ENCODE measurements around the gene LEMD2. TPM values are rescaled to one million over a fixed set of nuclear protein-coding genes. Genes with fewer than 3 reads are reported as not detected.

The LEMD2 gene
- total and polyA plus RNA-seq, 2 donors (not counting 3 experiments of a cell fraction or from before 2014, with no cell fraction given) = 61.1 to 81.8 TPM

DNA sequence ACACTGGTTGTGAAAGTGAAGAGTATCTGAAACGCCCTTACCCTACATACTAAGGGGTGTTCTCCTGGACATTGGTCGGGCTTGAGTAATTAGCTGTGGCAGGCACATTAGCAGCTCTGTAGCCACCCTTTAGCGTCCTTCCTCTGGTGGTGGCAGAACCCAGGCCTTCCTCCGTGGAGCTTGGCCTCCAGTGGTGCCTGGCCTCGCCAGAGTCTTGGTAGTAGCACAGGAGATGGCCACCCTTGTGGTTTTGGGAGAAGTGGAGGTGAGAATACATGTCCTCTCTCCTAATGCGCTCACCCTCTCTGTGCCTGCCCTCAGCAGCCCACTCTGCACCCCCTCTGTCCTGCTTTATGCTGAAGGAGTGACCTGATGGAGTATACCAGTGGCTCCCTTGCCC is 59.9 kb downstream of the LEMD2 start:
- POLR2A ChIA-PET = no interaction called here
- no TSS peak for BruUV-seq (replicated peaks)

More for the DNA sequence above, 59.9 kb downstream of the LEMD2 start:
- H3K4me1 ChIP-seq (ENCODE audit: control insufficient read depth, extremely low read depth, insufficient read depth, low read length) = no peaks in the 10 kb centered on the region
- H3K27ac ChIP-seq (ENCODE audit: insufficient read depth, low read depth, low read length) = no peak overlapping the region
- DNase-seq (ENCODE audit: low read depth, low spot score) (no peak), FAIRE-seq (no peak)
- TF ChIP-seq JUN (IDR thresholded peaks at IDR 0.05; ENCODE audit: borderline replicate concordance, insufficient read depth, insufficient read length, low read depth) = no peak
- TF ChIP-seq, protein P1, sequence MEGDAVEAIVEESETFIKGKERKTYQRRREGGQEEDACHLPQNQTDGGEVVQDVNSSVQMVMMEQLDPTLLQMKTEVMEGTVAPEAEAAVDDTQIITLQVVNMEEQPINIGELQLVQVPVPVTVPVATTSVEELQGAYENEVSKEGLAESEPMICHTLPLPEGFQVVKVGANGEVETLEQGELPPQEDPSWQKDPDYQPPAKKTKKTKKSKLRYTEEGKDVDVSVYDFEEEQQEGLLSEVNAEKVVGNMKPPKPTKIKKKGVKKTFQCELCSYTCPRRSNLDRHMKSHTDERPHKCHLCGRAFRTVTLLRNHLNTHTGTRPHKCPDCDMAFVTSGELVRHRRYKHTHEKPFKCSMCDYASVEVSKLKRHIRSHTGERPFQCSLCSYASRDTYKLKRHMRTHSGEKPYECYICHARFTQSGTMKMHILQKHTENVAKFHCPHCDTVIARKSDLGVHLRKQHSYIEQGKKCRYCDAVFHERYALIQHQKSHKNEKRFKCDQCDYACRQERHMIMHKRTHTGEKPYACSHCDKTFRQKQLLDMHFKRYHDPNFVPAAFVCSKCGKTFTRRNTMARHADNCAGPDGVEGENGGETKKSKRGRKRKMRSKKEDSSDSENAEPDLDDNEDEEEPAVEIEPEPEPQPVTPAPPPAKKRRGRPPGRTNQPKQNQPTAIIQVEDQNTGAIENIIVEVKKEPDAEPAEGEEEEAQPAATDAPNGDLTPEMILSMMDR (IDR thresholded peaks at IDR 0.05; ENCODE audit: extremely low read depth in 1 of 2, insufficient read depth in 1 of 2, low read depth in 1 of 2, low read length in 2 of 2) = no peak
- no peak for TF ChIP-seq POLR2AphosphoS5 (IDR thresholded peaks at IDR 0.05; ENCODE audit: insufficient read depth, low read depth, low read length)
- no peak for TF ChIP-seq EZH2 (IDR thresholded peaks at IDR 0.05; ENCODE audit: borderline replicate concordance, low read depth, low read length, severe bottlenecking)
- TF ChIP-seq, protein P2, sequence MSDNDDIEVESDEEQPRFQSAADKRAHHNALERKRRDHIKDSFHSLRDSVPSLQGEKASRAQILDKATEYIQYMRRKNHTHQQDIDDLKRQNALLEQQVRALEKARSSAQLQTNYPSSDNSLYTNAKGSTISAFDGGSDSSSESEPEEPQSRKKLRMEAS (IDR thresholded peaks at IDR 0.05; ENCODE audit: insufficient read depth, insufficient read length) = no peak
- no peak for TF ChIP-seq FOS (IDR thresholded peaks at IDR 0.05; ENCODE audit: borderline replicate concordance, insufficient read depth, low read length)
- TF ChIP-seq MYC (IDR thresholded peaks at IDR 0.05; ENCODE audit: low read depth, low read length) = no peak
- no peak for TF ChIP-seq GATA2 (IDR thresholded peaks at IDR 0.05; ENCODE audit: insufficient read depth, insufficient read length, low read depth, low read length)
- no peak for TF ChIP-seq POLR2A (IDR thresholded peaks at IDR 0.05; ENCODE audit: low read depth, low read length)
- intact Hi-C loops (cut with micrococcal nuclease) = no loop called here
- H3K4me2 ChIP-seq (ENCODE audit: insufficient read depth, low read length) = no peak overlapping the region
- H3K9me1 ChIP-seq (replicated peaks; ENCODE audit: control insufficient read depth, extremely low read depth, insufficient read depth, low read length) = no peaks in the 10 kb centered on the region
- H3K36me3 ChIP-seq (ENCODE audit: control insufficient read depth in 2 of 2, extremely low read depth in 1 of 2, insufficient read depth in 2 of 2, low read length in 2 of 2) = no peaks in the 10 kb centered on the region
- H3K9me3 ChIP-seq (replicated peaks; ENCODE audit: control insufficient read depth, insufficient read depth, low read length) = no peaks in the 10 kb centered on the region
- CTCF ChIA-PET = interaction anchor here (1.7 kb wide), 1 partner anchor 16 kb away, joined by 7 read pairs; no protein-coding TSS in a partner anchor
- no peak overlapping the region for H3K4me3 ChIP-seq (replicated peaks in 1 of 3; ENCODE audit: insufficient read depth in 1 of 3, low read depth in 1 of 3, low read length in 3 of 3)
- H3K9ac ChIP-seq (replicated peaks; ENCODE audit: extremely low read depth, insufficient read depth, low read length) = no peak overlapping the region
- dilution Hi-C loops (cut with MboI; ENCODE audit: extremely low pct_ligation_motif_present, low sequenced_read_pairs) = no loop called here
- peaks cover 3 to 5% of the 10 kb centered on the region in 2 experiments for H3K27me3 ChIP-seq (ENCODE audit: control insufficient read depth in 2 of 2, insufficient read depth in 2 of 2, low read length in 2 of 2)
- no peaks in the 10 kb centered on the region for H3K79me2 ChIP-seq (ENCODE audit: control insufficient read depth, insufficient read depth, low read length)
- no peak overlapping the region for H2AFZ ChIP-seq (ENCODE audit: low read depth, low read length)
- H4K20me1 ChIP-seq (replicated peaks; ENCODE audit: control insufficient read depth, extremely low read depth, insufficient read depth, low read length) = no peaks in the 10 kb centered on the region
